ENCODE results near the gene MLXIP. TPM values are rescaled to one million over a fixed set of nuclear protein-coding genes. Genes with fewer than 3 reads are reported as not detected.

MLXIP gene
- total and polyA plus RNA-seq, 2 donors (not counting 3 experiments of a cell fraction or from before 2014, with no cell fraction given): 22.0 to 72.5 TPM

GRCh38 chr12:122111089-122111641, 32.6 kb downstream of the MLXIP start:
- H3K27ac ChIP-seq (ENCODE audit: insufficient read depth, low read depth, low read length): no peak overlapping the region
- peaks cover 41% of the 10 kb centered on the region for H3K79me2 ChIP-seq (ENCODE audit: control insufficient read depth, insufficient read depth, low read length)
- no peaks in the 10 kb centered on the region for H4K20me1 ChIP-seq (replicated peaks; ENCODE audit: control insufficient read depth, extremely low read depth, insufficient read depth, low read length)
- peaks cover 6% of the 10 kb centered on the region for H3K4me1 ChIP-seq (ENCODE audit: control insufficient read depth, extremely low read depth, insufficient read depth, low read length)
- DNase-seq (ENCODE audit: low read depth, low spot score) (no peak), FAIRE-seq (no peak)
- H3K9me1 ChIP-seq (replicated peaks; ENCODE audit: control insufficient read depth, extremely low read depth, insufficient read depth, low read length): no peaks in the 10 kb centered on the region
- no peaks in the 10 kb centered on the region for H3K36me3 ChIP-seq (ENCODE audit: control insufficient read depth in 2 of 2, extremely low read depth in 1 of 2, insufficient read depth in 2 of 2, low read length in 2 of 2)
- H3K4me3 ChIP-seq (replicated peaks in 1 of 3; ENCODE audit: insufficient read depth in 1 of 3, low read depth in 1 of 3, low read length in 3 of 3): no peak overlapping the region
- ChIA-PET POLR2A (no interaction called here), CTCF (interaction anchor here (0.7 to 2.4 kb wide), 7 partner anchors 12 to 79 kb away, joined by 3 to 9 read pairs (median 3); no protein-coding TSS in a partner anchor)
- intact Hi-C loops (cut with micrococcal nuclease) (no loop called here), dilution Hi-C loops (cut with MboI; ENCODE audit: extremely low pct_ligation_motif_present, low sequenced_read_pairs) (no loop called here)
- no peak overlapping the region for H3K9ac ChIP-seq (replicated peaks; ENCODE audit: extremely low read depth, insufficient read depth, low read length)
- TF ChIP-seq EZH2 (IDR thresholded peaks at IDR 0.05; ENCODE audit: borderline replicate concordance, low read depth, low read length, severe bottlenecking): no peak
- no peak for TF ChIP-seq FOS (IDR thresholded peaks at IDR 0.05; ENCODE audit: borderline replicate concordance, insufficient read depth, low read length)
- no peak for TF ChIP-seq JUN (IDR thresholded peaks at IDR 0.05; ENCODE audit: borderline replicate concordance, insufficient read depth, insufficient read length, low read depth)
- TF ChIP-seq POLR2A (IDR thresholded peaks at IDR 0.05; ENCODE audit: low read depth, low read length): no peak
- no peak for TF ChIP-seq MYC (IDR thresholded peaks at IDR 0.05; ENCODE audit: low read depth, low read length)
- no peak for TF ChIP-seq GATA2 (IDR thresholded peaks at IDR 0.05; ENCODE audit: insufficient read depth, insufficient read length, low read depth, low read length)
- TF ChIP-seq, protein P1, sequence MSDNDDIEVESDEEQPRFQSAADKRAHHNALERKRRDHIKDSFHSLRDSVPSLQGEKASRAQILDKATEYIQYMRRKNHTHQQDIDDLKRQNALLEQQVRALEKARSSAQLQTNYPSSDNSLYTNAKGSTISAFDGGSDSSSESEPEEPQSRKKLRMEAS (IDR thresholded peaks at IDR 0.05; ENCODE audit: insufficient read depth, insufficient read length): no peak
- no peak for TF ChIP-seq CTCF (IDR thresholded peaks at IDR 0.05; ENCODE audit: extremely low read depth in 1 of 2, insufficient read depth in 1 of 2, low read depth in 1 of 2, low read length in 2 of 2)
- no peak for TF ChIP-seq POLR2AphosphoS5 (IDR thresholded peaks at IDR 0.05; ENCODE audit: insufficient read depth, low read depth, low read length)
- H2AFZ ChIP-seq (ENCODE audit: low read depth, low read length): no peak overlapping the region
- no TSS peak for BruUV-seq (replicated peaks)
- H3K4me2 ChIP-seq (ENCODE audit: insufficient read depth, low read length): no peak overlapping the region
- no peaks in the 10 kb centered on the region for H3K9me3 ChIP-seq (replicated peaks; ENCODE audit: control insufficient read depth, insufficient read depth, low read length)
- no peaks in the 10 kb centered on the region for H3K27me3 ChIP-seq (ENCODE audit: control insufficient read depth in 2 of 2, insufficient read depth in 2 of 2, low read length in 2 of 2)

Data from endothelial cell of umbilical vein (primary cell).